Tibial nerve (tissue), 4 donors: ENCODE measurements around the gene DCLK2. TPM values are rescaled to one million over a fixed set of nuclear protein-coding genes. Genes with fewer than 3 reads are reported as not detected.

Source experiments
- DNase-seq, 2 donors: peaks; one replicate each; pipeline ENCODE4 v3.0.0-alpha.2; 2019; ENCODE audit warnings: low spot score in 2 of 2
- H3K27ac ChIP-seq, 4 donors: fragments of 200-600 bp; sonication (generic) in 3 of 4; one replicate each; pipeline ENCODE4 v1.5.1; 2017 to 2019; ENCODE audit warnings: mild to moderate bottlenecking in 1 of 4
- H3K27me3 ChIP-seq, 2 donors: fragments of 200-600 bp; sonication (generic) in 1 of 2; one replicate each; pipeline versions ENCODE4 v1.5.1 to v1.6.0; 2017 to 2019
- H3K36me3 ChIP-seq, 3 donors: fragments of 200-600 bp; sonication (generic); one replicate each; pipeline ENCODE4 v1.5.1; 2018 to 2019
- H3K4me1 ChIP-seq, 4 donors: fragments of 200-600 bp; sonication (generic) in 3 of 4; one replicate each; pipeline ENCODE4 v1.5.1; 2017 to 2019
- H3K4me3 ChIP-seq, 4 donors: fragments of 200-600 bp; sonication (generic) in 3 of 4; one replicate each; pipeline ENCODE4 v1.5.1; 2017 to 2019; ENCODE audit warnings: mild to moderate bottlenecking in 1 of 4, moderate library complexity in 1 of 4
- H3K9me3 ChIP-seq, 4 donors: fragments of 200-600 bp; sonication (generic) in 3 of 4; one replicate each; pipeline ENCODE4 v1.5.1; 2017 to 2019
- EP300 ChIP-seq, 2 donors: sonication (generic); formaldehyde crosslinking; IDR thresholded peaks; one replicate each; pipeline ENCODE4 v1.6.1; 2017; ENCODE audit warnings: antibody characterized with exemption in 2 of 2, mild to moderate bottlenecking in 1 of 2
- POLR2A ChIP-seq, 2 donors: fragments of 450-650 bp; IDR thresholded peaks; one replicate each; pipeline ENCODE4 v1.6.1; 2017; ENCODE audit warnings: antibody characterized with exemption in 2 of 2, mild to moderate bottlenecking in 2 of 2, moderate library complexity in 2 of 2
- WGBS, 2 donors: methylation state at CpG; one replicate each; pipeline ENCODE4 v1.1.5; 2018; 5-methylcytosine and 5-hydroxymethylcytosine counted together
- total RNA-seq, 4 donors: library from RNA; depleted of rRNA; stranded (reverse); fragments of >200 nt; gene quantifications; one replicate each; pipeline ENCODE4 v1.1.0, GENCODE V29; 2016
- TF ChIP-seq, protein P1 (sequence below), 5 experiments: fragments of 200-600 bp in 3 of 5; fragments of 450-650 bp in 2 of 5; sonication (generic) in 3 of 5; IDR thresholded peaks; one replicate each; pipeline ENCODE4 v1.5.1; 2016 to 2019; ENCODE audit warnings: antibody characterized with exemption in 5 of 5, mild to moderate bottlenecking in 3 of 5, moderate library complexity in 2 of 5

DCLK2 gene
- total RNA-seq, 4 donors from 2014 or later = 9.8 to 15.6 (median 10.7) TPM

DNA sequence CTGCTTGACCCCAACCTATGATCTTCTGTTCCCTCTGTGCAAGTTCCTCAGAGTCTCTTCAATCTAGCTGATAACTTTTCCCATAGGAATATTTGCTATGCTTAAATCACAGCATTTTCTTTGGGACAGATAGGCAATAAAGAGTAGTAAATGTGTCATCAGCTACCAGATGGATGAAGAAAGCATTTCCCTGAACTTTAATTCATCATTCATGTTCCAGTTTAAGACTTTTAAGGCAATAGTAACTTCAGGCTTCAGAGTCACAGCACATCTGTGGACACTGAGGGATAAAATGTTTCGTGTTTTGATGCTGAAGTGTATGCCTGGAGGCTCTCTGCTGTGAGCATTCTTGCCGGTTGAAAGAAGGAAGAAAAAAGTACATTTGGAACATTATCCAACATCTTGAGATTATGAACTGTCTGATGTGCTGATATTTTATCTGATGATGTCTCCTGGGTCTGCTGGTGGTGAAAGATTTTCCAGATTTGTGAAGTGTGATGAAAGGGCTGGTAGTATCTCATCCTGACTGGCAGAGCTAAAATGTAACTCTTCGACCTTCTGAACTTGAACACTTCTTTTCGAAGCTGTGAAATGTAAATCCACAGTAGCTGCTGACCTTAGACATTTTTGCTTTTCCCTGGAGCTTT is 133.7 kb downstream of the DCLK2 start:
- no peaks in the 10 kb centered on the region for H3K36me3 ChIP-seq
- peaks cover 0 to 21% (median 0%) of the 10 kb centered on the region in 4 donors for H3K4me1 ChIP-seq
- WGBS, 2 donors = 55 to 61% methylated on average over 4 of the region's 4 CpGs
- no peak for DNase-seq
- no peak overlapping the region for H3K27ac ChIP-seq
- TF ChIP-seq POLR2A (IDR thresholded peaks at IDR 0.05) (no peak), EP300 (IDR thresholded peaks at IDR 0.05) (no peak)
- TF ChIP-seq, protein P1, sequence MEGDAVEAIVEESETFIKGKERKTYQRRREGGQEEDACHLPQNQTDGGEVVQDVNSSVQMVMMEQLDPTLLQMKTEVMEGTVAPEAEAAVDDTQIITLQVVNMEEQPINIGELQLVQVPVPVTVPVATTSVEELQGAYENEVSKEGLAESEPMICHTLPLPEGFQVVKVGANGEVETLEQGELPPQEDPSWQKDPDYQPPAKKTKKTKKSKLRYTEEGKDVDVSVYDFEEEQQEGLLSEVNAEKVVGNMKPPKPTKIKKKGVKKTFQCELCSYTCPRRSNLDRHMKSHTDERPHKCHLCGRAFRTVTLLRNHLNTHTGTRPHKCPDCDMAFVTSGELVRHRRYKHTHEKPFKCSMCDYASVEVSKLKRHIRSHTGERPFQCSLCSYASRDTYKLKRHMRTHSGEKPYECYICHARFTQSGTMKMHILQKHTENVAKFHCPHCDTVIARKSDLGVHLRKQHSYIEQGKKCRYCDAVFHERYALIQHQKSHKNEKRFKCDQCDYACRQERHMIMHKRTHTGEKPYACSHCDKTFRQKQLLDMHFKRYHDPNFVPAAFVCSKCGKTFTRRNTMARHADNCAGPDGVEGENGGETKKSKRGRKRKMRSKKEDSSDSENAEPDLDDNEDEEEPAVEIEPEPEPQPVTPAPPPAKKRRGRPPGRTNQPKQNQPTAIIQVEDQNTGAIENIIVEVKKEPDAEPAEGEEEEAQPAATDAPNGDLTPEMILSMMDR (IDR thresholded peaks at IDR 0.05) = no peak
- no peaks in the 10 kb centered on the region for H3K9me3 ChIP-seq
- no peak overlapping the region for H3K4me3 ChIP-seq
- H3K27me3 ChIP-seq = no peaks in the 10 kb centered on the region

DNA sequence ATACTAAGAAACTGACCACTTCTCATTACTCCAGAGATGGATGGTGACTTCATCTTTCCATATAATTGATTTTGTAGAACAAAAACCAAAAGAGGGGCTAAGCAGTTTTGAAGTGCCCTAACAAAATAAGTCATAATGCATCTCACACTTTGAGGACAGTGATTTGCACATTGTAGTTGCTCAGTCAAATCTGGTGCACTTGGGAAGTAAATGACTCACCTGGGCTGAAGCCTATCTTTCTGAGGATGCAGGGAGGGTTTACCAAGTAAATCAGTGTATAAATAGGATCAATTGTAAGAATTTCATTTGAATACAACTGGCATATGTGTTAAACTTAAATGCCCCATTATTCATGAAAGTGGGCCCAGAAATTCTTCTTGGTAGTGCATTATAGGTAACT is 134.2 kb downstream of the DCLK2 start:
- TF ChIP-seq POLR2A (IDR thresholded peaks at IDR 0.05) (no peak), EP300 (IDR thresholded peaks at IDR 0.05) (no peak)
- TF ChIP-seq, protein P1 (IDR thresholded peaks at IDR 0.05) = no peak
- Histone ChIP-seq H3K9me3 (no peaks in the 10 kb centered on the region), H3K4me3 (no peak overlapping the region), H3K4me1 (peaks cover 0 to 26% (median under 1%) of the 10 kb centered on the region in 4 donors), H3K27ac (no peak overlapping the region), H3K27me3 (no peaks in the 10 kb centered on the region), H3K36me3 (no peaks in the 10 kb centered on the region)
- DNase-seq = no peak

DNA sequence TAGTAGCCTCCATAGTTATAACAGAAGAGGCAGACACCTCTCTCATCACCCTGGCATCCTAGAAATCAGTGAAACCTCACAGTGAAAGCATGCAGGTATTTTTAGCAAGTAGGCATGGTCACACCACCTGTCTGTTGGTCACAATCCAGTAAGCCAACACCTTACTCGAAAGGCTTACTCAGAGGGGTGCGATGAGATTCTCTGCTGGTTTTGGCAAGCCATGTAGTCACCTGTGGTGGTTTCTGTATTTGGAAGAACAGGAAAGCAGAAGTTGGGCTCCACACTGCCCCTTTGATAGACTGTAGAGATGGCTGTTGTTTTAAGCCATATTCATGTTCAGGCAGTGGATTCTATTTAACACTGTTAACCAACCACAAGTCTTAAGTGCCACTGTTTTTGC is 134.7 kb downstream of the DCLK2 start:
- DNase-seq = no peak
- TF ChIP-seq POLR2A (IDR thresholded peaks at IDR 0.05) = no peak
- no peak for TF ChIP-seq EP300 (IDR thresholded peaks at IDR 0.05)
- TF ChIP-seq, protein P1 (IDR thresholded peaks at IDR 0.05) = no peak
- H3K27me3 ChIP-seq = no peaks in the 10 kb centered on the region

DNA sequence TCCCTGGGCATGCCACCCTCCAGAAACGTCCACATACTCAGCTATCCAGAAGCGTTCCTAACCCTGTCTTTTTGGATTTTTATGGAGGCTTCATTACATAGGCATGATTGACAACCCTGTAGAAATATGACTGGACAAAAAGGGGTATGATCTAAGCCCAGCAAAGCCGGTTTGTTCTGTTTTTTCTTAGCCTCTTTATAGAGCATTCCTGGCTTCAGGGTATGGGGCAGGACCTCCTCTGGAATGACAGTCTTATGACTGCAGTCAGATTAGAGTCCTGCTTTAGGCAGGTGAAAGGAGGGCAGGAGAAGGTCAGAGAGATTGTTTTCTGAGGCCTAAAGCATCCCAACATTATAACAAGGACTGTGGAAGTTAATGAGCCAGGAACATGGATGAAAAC is 137.4 kb downstream of the DCLK2 start:
- no peak for DNase-seq
- no peaks in the 10 kb centered on the region for H3K9me3 ChIP-seq
- no peaks in the 10 kb centered on the region for H3K27me3 ChIP-seq
- H3K4me3 ChIP-seq = no peak overlapping the region
- H3K36me3 ChIP-seq = no peaks in the 10 kb centered on the region
- TF ChIP-seq, protein P1 (IDR thresholded peaks at IDR 0.05) = no peak
- no peak for TF ChIP-seq POLR2A (IDR thresholded peaks at IDR 0.05)
- no peak for TF ChIP-seq EP300 (IDR thresholded peaks at IDR 0.05)
- WGBS, 2 donors = 58 to 66% methylated on average over 3 of the region's 3 CpGs
- peaks cover 0 to 28% (median 3%) of the 10 kb centered on the region in 4 donors for H3K4me1 ChIP-seq
- H3K27ac ChIP-seq = no peak overlapping the region

More for the DNA sequence above, 134.7 kb downstream of the DCLK2 start:
- peaks cover 0 to 31% (median 3%) of the 10 kb centered on the region in 4 donors for H3K4me1 ChIP-seq
- H3K9me3 ChIP-seq = no peaks in the 10 kb centered on the region
- 75 to 87% methylated on average over 2 of the region's 2 CpGs for WGBS, 2 donors
- H3K36me3 ChIP-seq = no peaks in the 10 kb centered on the region
- no peak overlapping the region for H3K27ac ChIP-seq
- H3K4me3 ChIP-seq = no peak overlapping the region

DNA sequence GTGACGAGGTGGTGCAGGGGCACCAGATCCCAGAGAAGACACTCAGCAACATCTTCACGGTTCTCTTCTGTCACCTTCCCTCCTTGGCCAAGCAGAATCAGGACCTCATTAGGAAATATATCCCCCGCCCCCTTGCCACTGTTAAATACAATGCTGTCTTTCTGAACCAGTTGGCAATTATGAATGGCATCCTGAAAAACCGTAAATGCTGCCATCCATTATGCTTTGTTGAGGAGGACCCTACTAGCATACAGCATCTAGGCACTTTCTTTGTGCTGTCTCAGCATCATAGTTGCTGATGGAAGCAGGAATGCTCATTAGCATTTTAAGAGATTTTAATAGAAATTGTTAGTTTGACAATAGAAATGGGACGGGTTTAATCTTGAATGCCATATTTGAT is 138.5 kb downstream of the DCLK2 start:
- Histone ChIP-seq H3K27me3 (no peaks in the 10 kb centered on the region), H3K9me3 (no peaks in the 10 kb centered on the region), H3K27ac (no peak overlapping the region), H3K36me3 (no peaks in the 10 kb centered on the region), H3K4me3 (no peak overlapping the region), H3K4me1 (peaks cover 0 to 26% (median 3%) of the 10 kb centered on the region in 4 donors)
- WGBS, 2 donors = 49% methylated on average over 5 of the region's 5 CpGs
- DNase-seq = no peak
- no peak for TF ChIP-seq EP300 (IDR thresholded peaks at IDR 0.05)
- TF ChIP-seq POLR2A (IDR thresholded peaks at IDR 0.05) = no peak
- TF ChIP-seq, protein P1 (IDR thresholded peaks at IDR 0.05) = no peak
